NCI-H1105 treated with DMSO at 0.1 percent for 48 hours (cell line): ENCODE measurements around the gene WDR81.
"Not testable (repeated sequence)": the region's sequence is repeated elsewhere in the genome, so short reads cannot be mapped to it uniquely, and the experiment has no call there.

Experiments used
- DNase-seq: peaks from one replicate; lab custom pipeline; 2025; lab: John Stamatoyannopoulos, UW

The WDR81 gene

GRCh38 chr17:1724351-1724868 is at the start of gene WDR81:
TSS of gene WDR81 (plus strand) at chr17:1724704. CDS start at chr17:1724960, 256 bp downstream.
- peak; percentile 54 for DNase-seq

GRCh38 chr17:1676401-1676800 is 48.1 kb upstream of the WDR81 start:
- DNase-seq = no peak

GRCh38 chr17:1683459-1683858 is 41.0 kb upstream of the WDR81 start:
- no peak for DNase-seq

- DNase-seq = peak; percentile 88
Measured at GRCh38 chr17:1684378-1685189, 39.9 kb upstream of the WDR81 start, which contains the start of gene PRPF8. TSS of gene PRPF8 (minus strand) at chr17:1684867. CDS start at chr17:1684571, 296 bp downstream.

- DNase-seq = no peak
Measured at GRCh38 chr17:1686086-1686485, 38.4 kb upstream of the WDR81 start.

GRCh38 chr17:1688405-1688804 is 36.1 kb upstream of the WDR81 start:
- DNase-seq = not testable (repeated sequence)

- no peak for DNase-seq
Measured at GRCh38 chr17:1690544-1691221, 33.8 kb upstream of the WDR81 start.

- no peak for DNase-seq
Measured at GRCh38 chr17:1693339-1693738, 31.2 kb upstream of the WDR81 start.

- DNase-seq = no peak
Measured at GRCh38 chr17:1695365-1695764, 29.1 kb upstream of the WDR81 start.

- DNase-seq = no peak
Measured at GRCh38 chr17:1697681-1698080, 26.8 kb upstream of the WDR81 start.

GRCh38 chr17:1699891-1700290 is 24.6 kb upstream of the WDR81 start:
- not testable (repeated sequence) for DNase-seq

GRCh38 chr17:1703063-1703462 is 21.4 kb upstream of the WDR81 start:
- DNase-seq = no peak

GRCh38 chr17:1705004-1705403 is 19.5 kb upstream of the WDR81 start:
- no peak for DNase-seq

GRCh38 chr17:1707107-1707506 is 17.4 kb upstream of the WDR81 start:
- no peak for DNase-seq

- DNase-seq = not testable (repeated sequence)
Measured at GRCh38 chr17:1708791-1709346, 15.6 kb upstream of the WDR81 start.

- DNase-seq = no peak
Measured at GRCh38 chr17:1709403-1709951, 15.0 kb upstream of the WDR81 start.

GRCh38 chr17:1709971-1710806 is 14.3 kb upstream of the WDR81 start, which contains the start of gene TLCD2:
TSS of gene TLCD2 (minus strand) at chr17:1710377. CDS start at chr17:1710242, 135 bp downstream.
- DNase-seq = no peak

- no peak for DNase-seq
Measured at GRCh38 chr17:1710807-1711553, 13.5 kb upstream of the WDR81 start.

GRCh38 chr17:1711804-1712203 is 12.7 kb upstream of the WDR81 start:
- no peak for DNase-seq

GRCh38 chr17:1712271-1712670 is 12.2 kb upstream of the WDR81 start:
- no peak for DNase-seq
